GM21390 (cell line): ENCODE measurements around the gene IQCE.
"Not testable (repeated sequence)": the region's sequence is repeated elsewhere in the genome, so short reads cannot be mapped to it uniquely, and the experiment has no call there.

ENCODE experiments used
- ATAC-seq: cut with Tn5 transposase; IDR thresholded peaks from one replicate; pipeline ENCODE4 v1.9.1; 2021; ENCODE audit not compliant: unreplicated experiment

Gene IQCE

DNA sequence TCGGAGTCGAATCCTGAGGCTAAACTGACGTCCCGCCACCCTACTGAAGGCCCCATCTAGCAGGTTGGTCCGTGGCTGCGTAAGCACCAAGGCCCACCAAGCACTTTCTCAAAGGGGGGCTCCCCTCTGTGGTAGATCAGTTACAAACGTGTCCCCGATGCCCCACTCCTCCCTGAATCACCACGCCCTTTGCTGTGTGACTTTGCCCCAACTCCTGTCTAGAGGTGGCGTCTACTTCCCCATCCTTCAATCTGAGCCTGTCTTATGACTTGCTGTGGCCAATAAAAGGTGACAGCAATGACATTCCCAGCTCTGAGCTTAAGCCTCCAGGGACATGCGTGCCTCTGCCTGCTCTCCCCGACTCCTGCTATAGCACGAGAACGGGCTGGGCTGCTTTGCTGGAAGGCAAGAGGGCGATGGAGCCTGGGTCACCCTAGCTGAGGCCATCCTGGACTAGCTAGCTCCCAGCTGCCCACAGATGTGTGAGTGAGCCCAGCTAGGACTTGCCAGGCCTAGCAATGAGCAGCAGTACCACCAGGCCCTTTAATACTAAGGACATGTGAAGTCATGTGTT, 26.5 kb upstream of the IQCE start:
- ATAC-seq: not testable (repeated sequence)

DNA sequence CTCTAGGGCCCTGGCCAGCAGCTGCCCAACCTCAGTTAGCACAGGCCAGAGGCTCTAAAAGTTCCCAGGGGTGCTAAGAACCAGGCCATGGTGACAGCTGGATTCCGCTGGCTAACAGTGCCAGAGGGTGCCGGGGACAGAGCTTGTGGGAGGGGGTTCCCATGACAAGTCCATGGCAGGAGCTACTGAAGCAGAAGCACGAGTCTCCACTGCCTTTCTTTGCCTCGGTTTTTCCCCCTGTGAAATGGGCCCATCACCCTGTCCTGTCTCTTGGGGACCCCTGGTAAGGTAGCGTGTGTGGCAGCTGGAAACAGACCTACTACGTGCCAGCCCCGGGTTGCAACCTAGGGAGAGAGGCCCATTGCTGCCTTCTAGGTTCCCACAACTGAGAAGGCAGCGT, 26.0 kb upstream of the IQCE start:
- ATAC-seq: not testable (repeated sequence)

DNA sequence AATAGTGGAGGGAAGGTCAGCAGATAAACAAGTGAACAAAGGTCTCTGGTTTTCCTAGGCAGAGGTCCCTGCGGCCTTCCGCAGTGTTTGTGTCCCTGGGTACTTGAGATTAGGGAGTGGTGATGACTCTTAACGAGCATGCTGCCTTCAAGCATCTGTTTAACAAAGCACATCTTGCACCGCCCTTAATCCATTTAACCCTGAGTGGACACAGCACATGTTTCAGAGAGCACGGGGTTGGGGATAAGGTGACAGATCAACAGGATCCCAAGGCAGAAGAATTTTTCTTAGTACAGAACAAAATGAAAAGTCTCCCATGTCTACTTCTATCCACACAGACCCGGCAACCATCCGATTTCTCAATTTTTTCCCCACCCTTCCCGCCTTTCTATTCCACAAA, 25.2 kb upstream of the IQCE start:
- not testable (repeated sequence) for ATAC-seq

DNA sequence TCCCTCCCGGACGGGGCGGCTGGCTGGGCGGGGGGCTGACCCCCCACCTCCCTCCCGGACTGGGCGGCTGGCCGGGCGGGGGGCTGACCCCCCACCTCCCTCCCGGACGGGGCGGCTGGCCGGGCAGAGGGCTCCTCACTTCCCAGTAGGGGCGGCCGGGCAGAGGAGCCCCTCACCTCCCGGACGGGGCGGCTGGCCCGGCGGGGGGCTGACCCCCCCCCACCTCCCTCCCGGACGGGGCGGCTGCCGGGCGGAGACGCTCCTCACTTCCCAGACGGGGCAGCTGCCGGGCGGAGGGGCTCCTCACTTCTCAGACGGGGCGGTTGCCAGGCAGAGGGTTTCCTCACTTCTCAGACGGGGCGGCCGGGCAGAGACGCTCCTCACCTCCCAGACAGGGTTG, 24.6 kb upstream of the IQCE start:
- ATAC-seq: not testable (repeated sequence)

DNA sequence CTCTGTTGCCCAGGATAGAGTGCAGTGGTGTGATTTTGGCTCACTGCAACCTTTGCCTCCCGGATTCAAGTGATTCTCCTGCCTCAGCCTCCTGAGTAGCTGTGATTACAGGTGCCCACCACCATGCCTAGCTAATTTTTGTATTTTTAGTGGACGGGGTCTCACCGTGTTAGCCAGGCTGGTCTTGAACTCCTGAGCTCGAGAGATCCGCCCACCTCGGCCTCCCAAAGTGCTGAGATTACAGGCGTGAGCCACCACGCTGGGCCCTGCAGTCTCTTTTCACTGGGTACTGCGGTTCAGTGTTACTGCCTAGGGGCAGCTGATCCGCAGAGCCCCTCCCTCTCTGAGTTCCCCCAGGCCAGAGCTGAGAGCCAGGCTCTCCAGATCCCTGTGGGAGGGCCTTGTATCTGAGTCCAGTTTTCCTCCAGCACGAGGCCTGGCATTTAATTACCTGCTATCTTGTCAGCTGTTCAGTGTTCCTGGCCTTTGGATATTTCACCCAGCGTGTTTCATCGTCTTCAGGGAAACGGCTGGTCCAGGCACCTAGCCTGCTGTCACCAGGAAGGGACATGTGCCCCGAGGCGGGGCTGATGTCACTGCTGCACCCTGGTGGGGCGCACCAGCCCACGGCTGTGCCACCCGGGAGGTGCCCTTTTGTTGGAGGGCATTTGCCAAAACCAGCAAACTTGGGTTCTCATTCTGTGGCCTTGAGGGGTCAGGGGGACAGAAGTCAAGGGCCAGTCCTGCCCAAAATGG, 22.7 kb upstream of the IQCE start:
- ATAC-seq: not testable (repeated sequence)

DNA sequence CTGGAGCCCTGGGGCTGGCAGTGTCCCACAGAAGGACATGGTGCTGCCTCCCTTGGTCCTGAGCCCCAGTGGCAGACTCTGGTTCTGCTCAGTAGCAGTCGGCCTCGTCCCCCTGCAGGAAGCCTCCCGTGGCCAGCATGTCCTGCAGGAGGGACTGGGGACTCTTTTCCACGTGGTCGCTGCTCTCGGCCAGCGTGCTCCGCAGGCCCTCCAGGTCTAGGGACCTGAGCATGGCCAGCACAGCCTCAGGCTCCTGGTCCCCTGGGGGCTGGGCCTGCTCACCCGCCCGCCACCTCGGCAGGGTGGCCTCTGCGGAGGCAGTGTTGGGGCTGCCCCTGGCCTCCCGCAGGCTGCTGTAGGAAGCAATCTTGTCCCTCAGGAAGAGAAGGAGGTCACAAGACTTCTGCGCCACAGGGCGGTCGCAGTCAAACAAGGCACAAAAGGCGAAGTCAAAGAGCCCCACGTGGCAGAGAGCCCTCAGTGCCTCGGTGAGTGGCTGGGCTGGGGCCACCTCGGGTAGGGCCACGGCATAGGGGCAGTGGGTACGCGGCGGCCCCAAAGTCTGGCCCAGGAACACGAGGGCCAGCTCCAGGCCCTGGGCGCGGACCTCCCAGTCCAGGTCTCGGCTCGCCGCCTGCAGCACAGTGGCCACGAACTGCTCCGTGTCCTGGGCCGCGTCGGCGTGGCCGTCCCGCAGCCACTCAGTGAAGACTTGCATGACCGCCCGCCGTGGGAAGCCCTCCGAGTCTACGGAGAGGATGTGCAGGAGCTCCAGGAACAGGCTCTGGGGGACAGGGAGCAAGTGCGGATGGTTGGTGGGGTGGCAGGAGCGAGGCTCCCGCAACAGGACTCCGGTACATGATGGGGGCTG, 20.6 kb upstream of the IQCE start:
- ATAC-seq: no peak

DNA sequence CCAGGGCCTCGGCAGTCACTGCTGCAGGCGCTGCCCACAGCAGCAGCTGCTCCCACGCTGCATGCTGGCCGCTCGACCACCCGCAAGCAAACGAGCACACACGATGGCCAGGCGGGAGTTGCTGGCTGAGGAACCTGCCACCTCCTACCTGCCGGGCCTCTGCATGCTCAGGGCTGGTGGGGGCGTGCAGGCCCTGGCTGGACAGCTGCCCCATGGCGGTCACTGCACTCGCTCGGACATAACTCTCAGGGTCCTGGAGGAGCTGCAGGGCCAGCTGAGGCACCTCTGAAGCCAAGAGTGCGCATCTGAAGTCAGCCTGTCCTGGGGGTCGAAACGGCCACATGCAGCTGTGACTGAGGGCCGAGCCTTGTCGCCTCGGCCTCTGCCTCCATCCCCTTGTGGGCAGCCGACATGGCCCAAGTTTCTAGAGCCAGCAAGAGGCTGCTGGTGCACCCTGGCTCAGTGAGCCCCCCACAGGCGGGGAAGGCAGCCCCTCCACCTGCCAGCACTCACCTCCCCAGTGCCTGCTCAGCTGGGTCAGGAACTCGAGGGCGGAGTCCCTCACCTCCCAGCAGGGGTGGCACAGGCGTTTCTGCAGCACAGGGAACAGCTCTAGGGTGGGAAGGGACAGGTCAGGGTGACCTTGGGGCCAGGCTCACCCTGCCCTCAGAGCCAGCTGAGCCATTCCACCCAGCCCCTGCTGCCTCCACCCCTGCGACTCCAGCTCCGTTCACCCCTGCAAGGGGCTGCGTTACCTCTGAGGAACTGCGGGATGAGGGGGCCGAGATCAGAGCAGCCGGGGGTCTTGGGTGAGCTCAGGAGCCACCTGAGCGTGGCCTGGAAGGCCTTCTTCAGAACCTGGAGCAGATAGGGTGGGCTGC, 19.5 kb upstream of the IQCE start:
- ATAC-seq: no peak

DNA sequence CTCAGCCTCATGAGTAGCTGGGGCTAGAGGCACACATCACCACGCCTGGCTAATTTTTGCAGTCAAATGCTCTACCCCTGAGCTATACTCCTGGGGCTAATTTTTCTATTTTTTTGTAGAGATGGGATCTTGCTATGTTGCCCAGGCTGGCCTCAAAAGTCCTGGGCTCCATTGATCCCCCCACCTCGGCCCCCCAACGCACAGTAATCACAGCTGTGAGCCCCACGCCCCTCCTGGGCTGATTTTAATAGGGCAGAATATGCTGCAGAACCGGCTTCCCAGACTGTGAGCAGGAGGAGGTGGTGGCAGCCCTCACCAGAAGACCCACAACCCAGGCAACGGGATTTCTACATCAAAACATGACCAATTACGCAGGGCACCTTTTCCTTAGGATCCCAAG, 18.6 kb upstream of the IQCE start:
- no peak for ATAC-seq

DNA sequence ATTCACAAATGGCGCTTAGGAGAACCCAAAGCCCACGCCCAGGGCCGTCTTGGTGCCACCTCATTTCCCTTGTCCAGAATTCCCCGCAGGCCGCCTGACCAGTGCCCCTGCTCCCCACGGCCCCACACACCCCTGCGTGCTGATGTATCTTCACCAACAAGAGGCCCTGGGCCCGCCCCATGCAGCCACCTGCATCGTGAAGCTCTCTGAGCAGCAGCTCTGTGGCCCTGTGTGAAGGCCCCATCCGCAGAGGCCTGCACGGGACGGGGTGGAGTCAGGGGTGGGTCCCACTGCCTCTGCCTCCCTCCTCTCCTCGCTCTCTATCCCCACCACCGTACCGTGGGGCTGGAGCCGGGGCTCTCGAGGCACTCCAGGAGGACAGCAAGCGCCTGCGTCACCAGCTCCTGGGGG, 18.1 kb upstream of the IQCE start:
- ATAC-seq: no peak

DNA sequence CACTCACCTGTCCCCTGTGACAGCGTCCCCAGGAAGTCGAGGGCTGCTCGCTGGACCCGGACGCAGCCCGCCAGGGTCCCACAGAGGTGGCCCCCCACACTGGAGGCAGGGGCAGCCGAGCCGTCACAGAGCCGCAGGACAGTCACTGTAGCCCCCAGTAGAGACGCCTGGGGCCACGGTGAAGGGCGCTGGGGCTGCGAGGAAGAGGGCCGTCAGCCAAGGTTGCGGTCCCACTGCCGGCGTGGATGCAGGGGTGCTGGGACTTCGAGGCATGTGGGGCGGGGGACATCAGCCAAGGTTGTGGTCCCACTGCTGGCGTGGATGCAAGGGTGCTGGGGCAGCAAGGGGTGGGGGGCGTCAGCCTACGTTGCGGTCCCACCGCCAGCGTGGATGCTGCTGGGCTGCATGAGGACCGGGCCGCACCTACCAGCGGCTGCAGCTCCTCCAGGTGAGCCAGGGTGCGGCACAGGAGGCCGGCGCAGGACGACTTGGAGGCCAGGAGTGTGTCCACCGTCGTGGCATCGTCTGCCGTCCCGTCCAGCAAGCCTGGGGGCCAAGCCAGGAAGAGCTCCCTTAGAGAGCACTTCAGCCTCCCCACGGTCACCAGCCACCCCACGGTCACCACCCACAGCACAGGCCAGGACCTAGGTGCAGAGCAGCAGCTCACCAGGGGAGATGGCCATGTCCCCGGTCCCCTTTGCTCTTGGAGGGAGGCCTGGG, 17.3 kb upstream of the IQCE start:
- ATAC-seq: no peak

DNA sequence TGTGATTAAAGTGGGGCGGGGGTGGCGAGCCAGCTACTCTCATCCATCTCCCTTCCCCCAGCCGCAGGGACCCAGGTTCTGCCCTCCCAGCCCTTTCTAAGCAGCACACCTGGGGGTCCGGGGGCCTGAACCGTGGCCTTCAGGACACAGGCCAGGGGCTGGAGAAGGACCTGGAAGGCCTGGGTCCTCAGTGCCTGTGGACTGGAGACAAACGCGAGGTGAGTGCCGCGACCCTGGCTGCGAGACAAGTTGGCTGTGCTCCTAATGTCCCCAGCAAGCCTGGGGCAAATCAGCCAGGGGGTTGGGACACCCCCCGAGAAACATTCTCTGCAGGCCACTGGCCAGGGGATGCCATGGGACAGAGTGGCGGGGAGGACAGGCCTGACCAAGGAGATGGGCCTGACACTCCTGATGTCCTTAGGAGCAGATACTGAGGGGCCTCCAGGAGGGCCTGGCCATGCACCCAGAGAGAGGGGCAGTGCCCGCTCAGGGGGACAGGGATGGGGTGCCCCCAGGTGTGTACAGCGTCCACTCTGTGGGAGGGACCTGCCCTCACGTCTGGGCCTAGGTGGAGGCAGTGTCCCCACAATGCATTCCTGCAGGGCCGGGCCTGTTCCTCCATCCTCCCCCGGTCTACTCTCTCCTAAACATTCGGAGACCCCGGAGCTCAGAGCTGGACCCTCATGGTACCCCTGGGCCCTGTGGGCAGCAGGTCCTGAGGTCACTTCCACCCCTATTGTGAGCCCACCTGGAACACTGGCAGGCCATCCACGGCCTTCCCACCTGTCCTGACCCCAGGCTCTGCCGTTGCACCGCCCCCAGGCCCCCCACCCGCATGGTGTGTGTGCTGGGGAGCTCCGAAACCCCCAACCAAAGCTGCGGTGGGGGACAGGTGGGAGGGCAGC, 16.5 kb upstream of the IQCE start:
- ATAC-seq: no peak

DNA sequence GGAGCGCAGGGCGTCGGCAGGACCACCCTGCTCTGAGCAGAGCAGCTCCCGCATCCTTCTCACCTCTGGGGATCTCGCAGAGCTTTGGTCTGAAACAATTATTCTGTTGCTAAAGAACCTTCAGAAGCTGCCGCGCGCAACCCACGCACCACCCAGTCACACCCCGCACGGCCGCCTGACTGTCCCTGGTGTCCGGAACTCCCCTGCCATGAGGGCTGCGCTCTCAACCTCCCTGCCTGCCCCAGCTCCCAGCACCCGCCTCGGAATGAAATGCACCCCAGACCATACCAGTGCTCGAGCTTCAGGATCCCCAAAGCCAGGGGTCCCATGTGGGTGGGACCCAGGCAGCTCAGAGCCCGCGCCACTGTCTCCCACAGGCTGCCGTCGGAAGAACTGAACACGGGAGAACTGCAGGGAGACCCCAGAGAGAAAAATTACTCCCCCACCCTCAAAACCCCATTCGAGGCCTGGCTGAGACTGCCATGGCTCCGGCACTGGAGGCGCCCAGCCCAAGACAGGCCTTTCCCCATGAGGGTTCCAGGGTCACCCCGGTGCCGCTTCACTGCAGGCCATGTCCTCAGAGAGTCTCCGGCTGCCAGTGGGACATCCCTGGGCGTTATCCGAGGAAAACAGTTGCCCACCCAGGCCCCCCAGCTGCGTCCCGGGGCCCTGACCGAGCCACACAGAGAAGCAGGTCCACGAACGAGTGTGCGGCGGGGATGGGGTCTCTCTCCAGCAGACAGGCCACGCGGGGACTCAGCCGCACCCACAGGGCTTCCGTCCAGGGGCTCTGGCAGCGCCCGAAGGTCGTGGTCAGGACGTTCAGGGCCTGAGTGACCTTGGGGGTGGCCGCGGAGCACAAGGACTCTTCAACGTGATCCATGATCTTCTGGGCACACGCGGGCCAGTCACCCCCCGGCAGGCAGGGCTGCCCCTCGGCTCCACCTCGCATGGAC, 15.6 kb upstream of the IQCE start:
- ATAC-seq: no peak

DNA sequence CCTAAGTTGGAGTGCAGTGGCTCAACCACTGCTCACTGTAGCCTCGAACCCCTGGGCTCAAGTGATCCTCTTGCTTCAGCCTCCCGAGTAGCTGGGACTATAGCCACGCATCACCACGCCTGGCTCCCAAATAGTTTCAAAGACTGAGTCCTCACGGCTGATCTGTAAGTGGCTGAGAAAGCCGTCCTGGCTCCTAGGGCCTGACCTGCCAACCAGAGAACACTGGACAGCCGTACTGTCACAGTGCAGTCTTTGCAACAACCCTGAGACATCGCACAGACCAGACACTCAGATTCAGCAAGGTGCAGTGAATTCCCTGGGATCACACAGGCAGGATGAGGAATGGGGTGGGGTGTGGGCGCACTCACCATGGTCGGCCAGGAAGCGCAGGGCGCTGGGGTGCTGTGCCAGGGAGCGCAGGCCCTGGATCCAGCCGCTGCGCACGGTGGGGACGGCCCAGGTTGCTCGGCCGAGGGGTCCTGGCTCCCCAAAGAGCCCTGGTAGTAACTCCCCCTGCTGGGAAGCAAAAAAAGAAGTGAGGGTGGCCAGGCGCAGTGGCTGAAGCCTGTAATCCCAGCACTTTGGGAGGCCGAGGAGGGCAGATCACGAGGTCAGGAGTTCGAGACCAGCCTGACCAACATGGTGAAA, 14.1 kb upstream of the IQCE start:
- ATAC-seq: no peak

DNA sequence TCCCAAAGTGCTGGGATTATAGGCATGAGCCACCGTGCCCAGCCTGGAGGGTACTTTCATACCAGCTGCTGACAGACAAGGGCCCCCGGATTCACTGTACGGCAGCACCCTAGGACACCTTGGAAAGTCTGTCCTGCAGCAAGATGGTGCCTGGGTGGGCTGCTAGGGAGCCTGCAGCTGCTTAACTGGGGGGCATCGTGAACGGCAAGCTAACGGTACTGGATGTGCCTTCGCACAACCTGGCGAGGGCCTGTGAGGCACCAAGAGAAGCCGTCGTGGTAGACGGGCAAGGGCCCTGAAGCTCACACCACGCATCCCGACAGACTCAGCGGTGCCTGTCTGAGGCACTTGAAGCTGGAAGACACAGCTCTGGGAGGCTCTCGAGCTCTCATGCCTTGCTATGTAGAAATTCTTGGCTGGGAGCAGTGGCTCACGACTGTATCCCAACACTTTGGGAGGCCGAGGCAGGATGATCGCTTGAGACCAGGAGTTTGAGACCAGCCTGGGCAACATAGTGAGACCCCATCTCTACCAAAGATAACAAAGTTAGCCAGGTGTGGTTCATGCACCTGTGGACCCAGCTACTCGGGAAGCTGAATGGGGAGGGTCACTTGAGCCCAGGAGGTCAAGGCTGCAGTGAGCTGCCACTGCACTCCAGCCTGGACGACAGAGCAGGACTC, 12.9 kb upstream of the IQCE start:
- ATAC-seq: no peak

DNA sequence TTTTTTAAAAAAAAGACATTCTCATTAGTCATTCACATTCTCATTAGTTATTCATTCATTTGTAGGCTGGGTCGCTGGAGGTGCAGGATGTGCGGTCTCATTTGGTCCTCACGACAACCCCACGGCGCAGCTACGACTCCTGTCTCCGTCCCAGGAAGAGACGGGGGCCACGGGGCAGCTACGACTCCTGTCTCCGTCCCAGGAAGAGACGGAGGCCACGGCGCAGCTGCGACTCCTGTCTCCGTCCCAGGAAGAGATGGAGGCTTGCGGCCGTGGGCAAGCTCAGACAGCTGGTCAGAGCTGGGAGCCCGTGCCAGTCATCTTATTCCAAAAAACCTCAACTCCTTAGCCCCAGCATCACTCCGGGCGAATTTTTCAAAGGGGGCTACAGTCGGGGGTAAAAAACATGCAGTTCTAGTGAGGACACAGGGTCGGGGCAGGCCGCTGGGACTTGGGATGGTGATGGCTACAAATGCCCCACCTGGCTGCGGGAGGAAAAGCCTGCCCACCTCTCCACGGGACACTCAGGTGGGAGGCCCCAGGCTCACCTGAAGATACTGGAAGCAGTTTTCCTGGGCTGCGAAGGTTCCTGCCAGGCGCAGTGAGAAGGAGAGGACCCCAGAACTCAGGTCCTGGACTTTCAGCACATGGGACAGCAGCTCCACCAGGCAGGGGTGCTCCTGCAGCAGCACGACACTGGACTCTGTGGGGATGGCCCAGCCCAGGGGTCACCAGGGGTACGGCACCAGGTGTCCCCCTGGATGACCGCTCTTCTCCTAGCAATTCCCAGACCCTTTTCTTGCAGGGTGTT, 11.8 kb upstream of the IQCE start:
- no peak for ATAC-seq

DNA sequence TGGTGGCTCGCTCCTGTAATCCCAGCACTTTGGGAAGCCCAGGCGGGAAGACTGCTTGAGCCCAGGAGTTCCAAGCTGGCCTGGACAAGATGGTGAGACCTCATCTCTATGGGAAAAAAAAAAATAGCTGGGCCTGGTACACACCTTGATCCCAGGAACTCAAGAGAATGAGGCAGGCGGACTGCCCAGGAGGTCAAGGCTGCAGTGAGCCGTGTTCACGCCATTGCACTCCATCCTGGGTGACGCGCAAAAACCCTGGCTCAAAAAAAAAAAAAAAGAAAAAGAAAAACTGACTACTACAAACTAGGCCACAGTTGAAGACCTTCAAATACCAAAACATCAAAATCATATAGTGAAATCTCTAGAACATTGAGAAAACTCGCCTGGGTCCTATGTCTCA, 7.4 kb upstream of the IQCE start:
- no peak for ATAC-seq
